H1 (cell line): Measurements from ENCODE around the gene PPP2R5B. TPM values are rescaled to one million over a fixed set of nuclear protein-coding genes. Genes with fewer than 3 reads are reported as not detected.
A peak's percentile ranks its signal among the peaks of the same experiment; 100 is the strongest.

Source experiments
- CTCF ChIA-PET: fragments of 300-600 bp; sonication (Branson Sonifier 250); formaldehyde crosslinking; loops from one replicate; lab custom pipeline; 2021; ENCODE audit not compliant: partially characterized antibody; lab: Charles Lee
- POLR2A ChIA-PET: fragments of 300-600 bp; sonication (Branson Sonifier 250); formaldehyde crosslinking; loops from one replicate; lab custom pipeline; 2021; ENCODE audit warnings: inconsistent platforms; ENCODE audit not compliant: partially characterized antibody; lab: Charles Lee
- DNase-seq, 2 experiments: peaks; one replicate each; pipeline versions ENCODE4 v3.0.0 to v3.0.0-alpha.2; 2010 to 2022; ENCODE audit warnings: low spot score in 2 of 2, low read depth in 1 of 2, mixed read lengths in 1 of 2
- FAIRE-seq: peaks from 2 replicates; lab custom pipeline; 2011; peaks lifted over from hg19 to GRCh38; lab: Jason Lieb, UNC
- H2AFZ ChIP-seq: 2 replicates; pipeline ENCODE4 v1.8.1; 2012; ENCODE audit warnings: low read length, inconsistent platforms
- H2AK5ac ChIP-seq: 2 replicates; pipeline ENCODE4 v1.6.1; 2013; ENCODE audit warnings: low read depth, low read length
- H2BK120ac ChIP-seq: replicated peaks from 2 replicates; pipeline ENCODE3; 2013; ENCODE audit warnings: low read depth, low read length, inconsistent platforms
- H2BK12ac ChIP-seq: 2 replicates; pipeline ENCODE4 v1.6.1; 2013; ENCODE audit warnings: low read depth, low read length
- H2BK15ac ChIP-seq: 2 replicates; pipeline ENCODE4 v1.6.1; 2013; ENCODE audit warnings: low read length
- H2BK20ac ChIP-seq: 2 replicates; pipeline ENCODE4 v1.6.1; 2013; ENCODE audit warnings: low read length
- H2BK5ac ChIP-seq: 2 replicates; pipeline ENCODE4 v1.6.1; 2013; ENCODE audit warnings: low read depth, low read length
- H3K14ac ChIP-seq: 2 replicates; pipeline ENCODE4 v1.6.1; 2013; ENCODE audit warnings: inconsistent platforms; ENCODE audit not compliant: insufficient read length
- H3K18ac ChIP-seq: 2 replicates; pipeline ENCODE4 v1.6.1; 2013; ENCODE audit warnings: low read length; ENCODE audit errors: extremely low read depth
- H3K23ac ChIP-seq: 2 replicates; pipeline ENCODE4 v1.6.1; 2013; ENCODE audit warnings: inconsistent platforms; ENCODE audit not compliant: insufficient read length
- H3K23me2 ChIP-seq: 2 replicates; pipeline ENCODE4 v1.6.1; 2013; ENCODE audit warnings: low read depth, low read length
- H3K27ac ChIP-seq: 2 replicates; pipeline ENCODE4 v1.6.1; 2011; ENCODE audit warnings: low read depth, low read length, inconsistent platforms
- H3K27me3 ChIP-seq, 4 experiments: replicated peaks in 1 of 4; 1 replicate in 1 of 4; 2 replicates in 3 of 4; pipeline versions ENCODE4 v1.6.1 to v1.8.1; 2011 to 2013; ENCODE audit warnings: low read length in 3 of 4, mild to moderate bottlenecking in 3 of 4, inconsistent platforms in 2 of 4, mixed read lengths in 2 of 4, moderate library complexity in 1 of 4; ENCODE audit not compliant: control insufficient read depth in 3 of 4, insufficient read depth in 3 of 4; ENCODE audit errors: extremely low read depth in 1 of 4
- H3K36me3 ChIP-seq, 4 experiments: 2 replicates each; pipeline versions ENCODE4 v1.6.1 to v1.8.1; 2011 to 2013; ENCODE audit warnings: mild to moderate bottlenecking in 4 of 4, low read length in 3 of 4, moderate library complexity in 2 of 4, control low read depth in 1 of 4, inconsistent platforms in 1 of 4; ENCODE audit not compliant: insufficient read depth in 4 of 4, control insufficient read depth in 2 of 4
- H3K4ac ChIP-seq: replicated peaks from 2 replicates; pipeline ENCODE3; 2013; ENCODE audit warnings: low read length, low read depth, mixed read lengths, inconsistent platforms; ENCODE audit not compliant: insufficient read length
- H3K4me1 ChIP-seq, 4 experiments: replicated peaks in 1 of 4; 1 replicate in 1 of 4; 2 replicates in 3 of 4; pipeline versions ENCODE4 v1.6.1 to v1.8.1; 2011 to 2013; ENCODE audit warnings: low read length in 3 of 4, inconsistent platforms in 2 of 4, mixed read lengths in 1 of 4; ENCODE audit not compliant: insufficient read depth in 4 of 4, control insufficient read depth in 3 of 4
- H3K4me2 ChIP-seq, 2 experiments: 2 replicates each; pipeline versions ENCODE4 v1.6.1 to v1.8.1; 2011 to 2013; ENCODE audit warnings: low read depth in 2 of 2, low read length in 2 of 2, control low read depth in 1 of 2, inconsistent platforms in 1 of 2, mild to moderate bottlenecking in 1 of 2; ENCODE audit not compliant: insufficient read depth in 1 of 2
- H3K4me3 ChIP-seq, 4 experiments: fragments of 200-600, 300-600 bp in 1 of 4; sonication (generic), shearing (Covaris generic), sonication (Bioruptor Twin) in 1 of 4; 2 replicates each; pipeline versions ENCODE4 v1.5.1 to v1.8.1; 2011 to 2016; ENCODE audit warnings: low read length in 4 of 4, low read depth in 3 of 4, control low read depth in 2 of 4, inconsistent platforms in 2 of 4, mild to moderate bottlenecking in 2 of 4, mixed read lengths in 1 of 4, moderate library complexity in 1 of 4; ENCODE audit not compliant: insufficient read depth in 2 of 4; ENCODE audit errors: extremely low read depth in 1 of 4
- H3K56ac ChIP-seq: replicated peaks from 2 replicates; pipeline ENCODE3; 2013; ENCODE audit warnings: low read depth, mild to moderate bottlenecking, mixed read lengths, low read length, inconsistent platforms; ENCODE audit not compliant: insufficient read length
- H3K79me1 ChIP-seq: 2 replicates; pipeline ENCODE4 v1.6.1; 2013; ENCODE audit warnings: low read depth, low read length, control low read depth
- H3K79me2 ChIP-seq, 2 experiments: 2 replicates each; pipeline versions ENCODE4 v1.6.1 to v1.8.1; 2012 to 2013; ENCODE audit warnings: low read length in 2 of 2, mild to moderate bottlenecking in 2 of 2, inconsistent platforms in 1 of 2; ENCODE audit not compliant: insufficient read depth in 2 of 2, control insufficient read depth in 1 of 2
- H3K9ac ChIP-seq, 4 experiments: replicated peaks in 1 of 4; 1 replicate in 1 of 4; 2 replicates in 3 of 4; pipeline versions ENCODE4 v1.6.1 to v1.8.1; 2011 to 2013; ENCODE audit warnings: low read depth in 3 of 4, low read length in 3 of 4, control low read depth in 2 of 4, mild to moderate bottlenecking in 2 of 4, moderate library complexity in 2 of 4, inconsistent platforms in 1 of 4; ENCODE audit errors: extremely low read depth in 1 of 4
- H3K9me3 ChIP-seq, 2 experiments: 2 replicates each; pipeline versions ENCODE4 v1.6.1 to v1.8.1; 2012 to 2013; ENCODE audit warnings: mild to moderate bottlenecking in 2 of 2, moderate library complexity in 2 of 2, control low read depth in 1 of 2, inconsistent platforms in 1 of 2, low read depth in 1 of 2, low read length in 1 of 2, mixed read lengths in 1 of 2; ENCODE audit not compliant: insufficient read depth in 2 of 2
- H4K20me1 ChIP-seq, 2 experiments: replicated peaks in 1 of 2; 2 replicates each; pipeline versions ENCODE3 to v1.8.1; 2011 to 2013; ENCODE audit warnings: inconsistent platforms in 2 of 2, low read length in 2 of 2, mild to moderate bottlenecking in 1 of 2; ENCODE audit not compliant: insufficient read depth in 2 of 2, control insufficient read depth in 1 of 2
- H4K5ac ChIP-seq: 2 replicates; pipeline ENCODE4 v1.6.1; 2013; ENCODE audit warnings: low read length, low read depth, mixed read lengths, inconsistent platforms; ENCODE audit not compliant: insufficient read length
- H4K8ac ChIP-seq: 2 replicates; pipeline ENCODE4 v1.8.0; 2013; ENCODE audit warnings: mild to moderate bottlenecking, moderate library complexity, low read length, inconsistent platforms; ENCODE audit not compliant: insufficient read depth; ENCODE audit errors: extremely low read depth
- H4K91ac ChIP-seq: replicated peaks from 2 replicates; pipeline ENCODE3; 2013; ENCODE audit warnings: low read length, mixed read lengths, inconsistent platforms; ENCODE audit not compliant: insufficient read length
- ASH2L ChIP-seq: fragments of 200-600, 300-600 bp; sonication (generic); IDR thresholded peaks from one replicate; pipeline ENCODE4 v1.7.1; 2017; ENCODE audit warnings: low read length
- CREB1 ChIP-seq: IDR thresholded peaks from 2 replicates; pipeline ENCODE4 v1.6.1; 2012; ENCODE audit warnings: inconsistent platforms
- CTBP2 ChIP-seq: IDR thresholded peaks from 2 replicates; pipeline ENCODE4 v1.7.0; 2011; ENCODE audit warnings: borderline replicate concordance, mild to moderate bottlenecking, moderate library complexity, mixed read lengths, low read length; ENCODE audit not compliant: insufficient read depth, insufficient read length
- GABPA ChIP-seq: IDR thresholded peaks from 2 replicates; pipeline ENCODE4 v1.6.1; 2011; ENCODE audit warnings: mild to moderate bottlenecking, low read length, moderate library complexity, borderline replicate concordance; ENCODE audit not compliant: insufficient read depth
- JUN ChIP-seq: IDR thresholded peaks from 2 replicates; pipeline ENCODE4 v1.6.1; 2011; ENCODE audit warnings: low read depth, mild to moderate bottlenecking, improper control_type of control experiment, low read length
- KDM1A ChIP-seq: fragments of 200-600, 300-600 bp; sonication (generic); IDR thresholded peaks from 2 replicates; pipeline ENCODE4 v1.7.1; 2016; ENCODE audit warnings: mild to moderate bottlenecking, low read length, borderline replicate concordance
- POLR2A ChIP-seq, 2 experiments: IDR thresholded peaks; 1 replicate in 1 of 2; 2 replicates in 1 of 2; pipeline ENCODE4 v1.6.1; 2011; ENCODE audit warnings: low read depth in 2 of 2, low read length in 2 of 2, mild to moderate bottlenecking in 2 of 2; ENCODE audit errors: control extremely low read depth in 1 of 2
- RFX5 ChIP-seq: IDR thresholded peaks from 2 replicates; pipeline ENCODE4 v1.6.1; 2011; ENCODE audit warnings: low read depth, low read length, improper control_type of control experiment, borderline replicate concordance
- SP4 ChIP-seq: IDR thresholded peaks from 2 replicates; pipeline ENCODE4 v1.6.1; 2012; ENCODE audit warnings: low read length, inconsistent platforms
- TBP ChIP-seq: IDR thresholded peaks from 2 replicates; pipeline ENCODE4 v1.6.1; 2011; ENCODE audit warnings: low read depth, low read length, improper control_type of control experiment
- WGBS, 2 experiments: shearing (Covaris generic) in 1 of 2; methylation state at CpG; one replicate each; pipeline versions ENCODE4 v1.1.6 to v1.1.7; 2013 to 2015; ENCODE audit warnings: low lambda C conversion rate in 2 of 2, mixed read lengths in 2 of 2, inconsistent platforms in 1 of 2, low coverage in 1 of 2, missing lambda C conversion rate in 1 of 2; ENCODE audit not compliant: insufficient replicate concordance in 2 of 2, insufficient coverage in 1 of 2, insufficient read length in 1 of 2; ENCODE audit errors: extremely low coverage in 1 of 2, missing lambda C conversion rate in 1 of 2; 5-methylcytosine and 5-hydroxymethylcytosine counted together
- polyA plus RNA-seq, 7 experiments: library from polyadenylated mRNA; depleted of rRNA in 3 of 7; stranded (reverse) in 5 of 7; unstranded in 2 of 7; fragments of >200 nt in 5 of 7; fragments of 200-250 nt in 2 of 7; gene quantifications; 1 replicate in 5 of 7; 2 replicates in 1 of 7; 4 replicates in 1 of 7; pipeline versions ENCODE4 v1.2.1 to v1.2.3, GENCODE V29; 2011 to 2013; ENCODE audit warnings: missing spikeins in 2 of 7, mixed read lengths in 2 of 7
- total RNA-seq: library from RNA; stranded (reverse); fragmentation: NEBNext Ultra II Directional; extraction: Animal tissue kit (Norgen Biotek cat#: 25700); gene quantifications from 2 replicates; pipeline ENCODE4 v1.2.1, GENCODE V29; 2021
- TF ChIP-seq, protein P1 (sequence below): IDR thresholded peaks from 2 replicates; pipeline ENCODE4 v1.6.1; 2011; ENCODE audit warnings: low read depth, mild to moderate bottlenecking, low read length; ENCODE audit not compliant: insufficient read depth

Gene PPP2R5B
- total and polyA plus RNA-seq, 2 of the 8 experiments (the other 6 are each of a cell fraction or from before 2014, with no cell fraction given), result 4.9 to 5.1 TPM

- Histone ChIP-seq H2AFZ (no peak overlapping the region), H2BK15ac (no peak overlapping the region), H3K18ac (no peak overlapping the region), H3K27ac (no peak overlapping the region), H2BK120ac (no peak overlapping the region), H3K4me1 (peaks cover 0 to 14% (median 8%) of the 10 kb centered on the region in 4 experiments; a peak in 6 of 7 replicates), H3K36me3 (peaks cover 0 to 6% (median 0%) of the 10 kb centered on the region in 4 experiments; a peak in 2 of 8 replicates), H3K23ac (no peak overlapping the region), H4K91ac (no peak overlapping the region), H3K4me2 (no peak overlapping the region), H3K56ac (no peak overlapping the region), H3K27me3 (no peaks in the 10 kb centered on the region), H4K20me1 (no peaks in the 10 kb centered on the region), H4K5ac (no peak overlapping the region), H3K4ac (no peak overlapping the region), H2BK20ac (no peak overlapping the region), H3K9me3 (no peaks in the 10 kb centered on the region), H4K8ac (no peak overlapping the region), H3K23me2 (no peaks in the 10 kb centered on the region), H3K9ac (no peak overlapping the region), H2BK5ac (peak overlapping the region; percentile 30; the same call in 1 of the 2 replicates), H2BK12ac (no peak overlapping the region), H3K4me3 (no peak overlapping the region), H2AK5ac (no peak overlapping the region), H3K79me1 (no peaks in the 10 kb centered on the region), H3K79me2 (no peaks in the 10 kb centered on the region), H3K14ac (no peak overlapping the region)
- no peak for DNase-seq
- ChIA-PET POLR2A (interaction anchor here (0.6 to 24.6 kb wide), 4 partner anchors 14 to 113 kb away, joined by 3 to 408 read pairs (median 34); partner anchors contain the start of genes EHD1, PPP2R5B and SF1), CTCF (interaction anchor here (1.2 to 32.2 kb wide), 9 partner anchors 10 to 229 kb away, joined by 3 to 1058 read pairs (median 4); partner anchors contain the start of genes ATG2A, CDC42BPG and EHD1)
- WGBS, 2 experiments, result 95% methylated on average over 21 of the region's 25 CpGs; no CpG with 5 or more reads in 1 of the 2 experiments
- no peak for FAIRE-seq
- TF ChIP-seq JUN (no peak), RFX5 (no peak), CTBP2 (no peak), ASH2L (no peak), SP4 (no peak), KDM1A (no peak), CREB1 (no peak), POLR2A (IDR thresholded peaks at IDR 0.05; ENCODE audit: control extremely low read depth in 1 of 2, low read depth in 2 of 2, low read length in 2 of 2) (no peak), GABPA (no peak), TBP (no peak)
- TF ChIP-seq, protein P1, sequence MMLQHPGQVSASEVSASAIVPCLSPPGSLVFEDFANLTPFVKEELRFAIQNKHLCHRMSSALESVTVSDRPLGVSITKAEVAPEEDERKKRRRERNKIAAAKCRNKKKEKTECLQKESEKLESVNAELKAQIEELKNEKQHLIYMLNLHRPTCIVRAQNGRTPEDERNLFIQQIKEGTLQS, result no peak
Observed at GRCh38 chr11:64891215-64891848, 33.2 kb upstream of the PPP2R5B start.
